GOT3 (cell line): ENCODE data around the gene C1QB.
"Not testable (repeated sequence)": the region's sequence is repeated elsewhere in the genome, so short reads cannot be mapped to it uniquely, and the experiment has no call there.

ENCODE experiments used
- DNase-seq: peaks from one replicate; lab custom pipeline; 2025; ENCODE audit warnings: mixed read lengths; lab: John Stamatoyannopoulos, UW

The C1QB gene

GRCh38 chr1:22697980-22698379, 44.9 kb downstream of the C1QB start:
- DNase-seq: no peak

GRCh38 chr1:22699681-22700520, 46.9 kb downstream of the C1QB start:
- DNase-seq: no peak

GRCh38 chr1:22702296-22703085, 49.5 kb downstream of the C1QB start:
- no peak for DNase-seq

- peak; percentile 50 for DNase-seq
Observed at GRCh38 chr1:22704440-22705067, 51.5 kb downstream of the C1QB start.

GRCh38 chr1:22705586-22705985, 52.5 kb downstream of the C1QB start:
- DNase-seq: no peak

- DNase-seq: not testable (repeated sequence)
Observed at GRCh38 chr1:22706100-22706499, 53.1 kb downstream of the C1QB start.

- no peak for DNase-seq
Observed at GRCh38 chr1:22708777-22709176, 55.7 kb downstream of the C1QB start.

GRCh38 chr1:22709227-22709626, 56.2 kb downstream of the C1QB start:
- no peak for DNase-seq

GRCh38 chr1:22709891-22710700, 57.1 kb downstream of the C1QB start:
- DNase-seq: no peak

- DNase-seq: no peak
Observed at GRCh38 chr1:22710701-22711049, 57.6 kb downstream of the C1QB start, which contains the start of gene EPHB2. Gene EPHB2 (plus strand): TSS chr1:22710839. CDS start chr1:22710983, 144 bp downstream.

GRCh38 chr1:22711071-22711470, 58.0 kb downstream of the C1QB start:
- DNase-seq: no peak
